Loucy (cell line): ENCODE data around the gene ABCC8.

Experiments
- H2AFZ ChIP-seq: fragments of 200-600 bp; sonication (generic); 2 replicates; pipeline ENCODE4 v1.6.0; 2016; ENCODE audit warnings: antibody characterized with exemption, mild to moderate bottlenecking, low read length, moderate library complexity
- H3F3A ChIP-seq: fragments of 200-600 bp; 2 replicates; pipeline ENCODE4 v1.6.0; 2016; ENCODE audit warnings: antibody characterized with exemption, low read depth, mild to moderate bottlenecking
- H3K27me3 ChIP-seq: fragments of 200-600 bp; sonication (generic); 2 replicates; pipeline ENCODE4 v1.6.1; 2014; ENCODE audit warnings: low read length, mild to moderate bottlenecking; ENCODE audit not compliant: insufficient read depth, poor library complexity, severe bottlenecking
- H3K36me3 ChIP-seq: fragments of 200-600 bp; sonication (generic); 2 replicates; pipeline ENCODE4 v1.6.1; 2016; ENCODE audit warnings: low read length; ENCODE audit not compliant: insufficient read depth
- H3K4me1 ChIP-seq: fragments of 200-600 bp; sonication (generic); 2 replicates; pipeline ENCODE4 v1.5.1; 2014; ENCODE audit warnings: low read length, mild to moderate bottlenecking; ENCODE audit not compliant: insufficient read depth, poor library complexity, severe bottlenecking
- H3K4me2 ChIP-seq: fragments of 200-600 bp; sonication (generic); 2 replicates; pipeline ENCODE4 v1.6.0; 2014; ENCODE audit warnings: antibody characterized with exemption, low read length, low read depth, mild to moderate bottlenecking; ENCODE audit not compliant: poor library complexity, severe bottlenecking
- H3K4me3 ChIP-seq: fragments of 200-600 bp; sonication (generic); 2 replicates; pipeline ENCODE4 v1.5.1; 2014; ENCODE audit warnings: low read length, mild to moderate bottlenecking, mixed read lengths; ENCODE audit not compliant: poor library complexity, severe bottlenecking
- H3K79me2 ChIP-seq: fragments of 200-600 bp; sonication (generic); 2 replicates; pipeline ENCODE4 v1.6.1; 2014; ENCODE audit warnings: low read length; ENCODE audit not compliant: insufficient read depth
- H3K9ac ChIP-seq: fragments of 200-600 bp; sonication (generic); 2 replicates; pipeline ENCODE4 v1.6.0; 2014; ENCODE audit warnings: mild to moderate bottlenecking, low read depth, low read length, moderate library complexity; ENCODE audit not compliant: poor library complexity, severe bottlenecking
- H3K9me2 ChIP-seq: fragments of 200-600 bp; sonication (generic); replicated peaks from 2 replicates; pipeline ENCODE4 v1.6.1; 2016; ENCODE audit warnings: low read depth, low read length, mixed read lengths
- H3K9me3 ChIP-seq: fragments of 200-600 bp; sonication (generic); 2 replicates; pipeline ENCODE4 v1.6.1; 2014; ENCODE audit warnings: mild to moderate bottlenecking, antibody characterized with exemption, low read length, low read depth; ENCODE audit not compliant: insufficient read depth
- H4K20me1 ChIP-seq: fragments of 200-600 bp; sonication (generic); 2 replicates; pipeline ENCODE4 v1.6.0; 2014; ENCODE audit warnings: antibody characterized with exemption, low read length, mild to moderate bottlenecking; ENCODE audit not compliant: insufficient read depth, poor library complexity, severe bottlenecking
- CTCF ChIP-seq: fragments of 200-600 bp; sonication (generic); conservative IDR thresholded peaks from 2 replicates; pipeline ENCODE4 v1.5.1; 2014; ENCODE audit warnings: mild to moderate bottlenecking, antibody characterized with exemption, low read length
- EZH2phosphoT487 ChIP-seq: fragments of 200-600 bp; IDR thresholded peaks from 2 replicates; pipeline ENCODE4 v1.6.1; 2018; ENCODE audit warnings: antibody characterized with exemption, mild to moderate bottlenecking, moderate library complexity, borderline replicate concordance

The ABCC8 gene

GRCh38 chr11:17476317-17477083, at the start of gene ABCC8:
Gene ABCC8 (minus strand): TSS chr11:17476845. CDS start chr11:17476776, 69 bp downstream.
- Histone ChIP-seq H4K20me1 (no peaks in the 10 kb centered on the region), H3K9me3 (no peaks in the 10 kb centered on the region), H3K4me2 (peak within 1 kb of the TSS; percentile 35), H3K36me3 (no peaks in the 10 kb centered on the region), H3K9ac (no peak within 1 kb of the TSS), H3K4me1 (no peaks in the 10 kb centered on the region), H3K4me3 (peak within 1 kb of the TSS; percentile 35), H3K27me3 (peaks cover 20% of the 10 kb centered on the region), H3K79me2 (no peaks in the 10 kb centered on the region), H3K9me2 (no peaks in the 10 kb centered on the region), H2AFZ (peak within 1 kb of the TSS; percentile 15; the same call in 1 of the 2 replicates), H3F3A (no peaks in the 10 kb centered on the region)
- TF ChIP-seq EZH2phosphoT487 (no peak), CTCF (no peak)

- H3K79me2 ChIP-seq, result no peaks in the 10 kb centered on the region
- no peak overlapping the region for H2AFZ ChIP-seq
- no peak overlapping the region for H3K9ac ChIP-seq
- no peaks in the 10 kb centered on the region for H4K20me1 ChIP-seq
- no peak overlapping the region for H3K4me2 ChIP-seq
- H3K9me2 ChIP-seq, result no peaks in the 10 kb centered on the region
- no peaks in the 10 kb centered on the region for H3K27me3 ChIP-seq
- no peaks in the 10 kb centered on the region for H3K9me3 ChIP-seq
- H3K4me3 ChIP-seq, result no peak overlapping the region
- no peaks in the 10 kb centered on the region for H3K36me3 ChIP-seq
- no peaks in the 10 kb centered on the region for H3F3A ChIP-seq
- H3K4me1 ChIP-seq, result no peaks in the 10 kb centered on the region
- TF ChIP-seq CTCF (no peak), EZH2phosphoT487 (no peak)
Observed at GRCh38 chr11:17526326-17526725, 49.7 kb upstream of the ABCC8 start.

- Histone ChIP-seq H4K20me1 (no peaks in the 10 kb centered on the region), H3K79me2 (no peaks in the 10 kb centered on the region), H3K9ac (no peak overlapping the region), H3F3A (no peaks in the 10 kb centered on the region), H3K4me3 (no peak overlapping the region), H3K4me1 (no peaks in the 10 kb centered on the region), H3K9me2 (no peaks in the 10 kb centered on the region), H3K27me3 (no peaks in the 10 kb centered on the region), H3K9me3 (no peaks in the 10 kb centered on the region), H3K36me3 (no peaks in the 10 kb centered on the region), H3K4me2 (no peak overlapping the region), H2AFZ (no peak overlapping the region)
- TF ChIP-seq CTCF (no peak), EZH2phosphoT487 (no peak)
Observed at GRCh38 chr11:17525570-17525969, 48.9 kb upstream of the ABCC8 start.
